Tibial artery (tissue), 4 donors: ENCODE results near the gene PAWR.

Experiments used
- DNase-seq, 2 donors: peaks; one replicate each; pipeline ENCODE4 v3.0.0-alpha.2; 2019
- H3K27ac ChIP-seq, 2 donors: fragments of 200-600 bp; sonication (generic) in 1 of 2; 1 replicate in 1 of 2; 2 replicates in 1 of 2; pipeline ENCODE4 v1.5.1; 2018 to 2019; ENCODE audit warnings: mild to moderate bottlenecking in 1 of 2
- H3K27me3 ChIP-seq, 2 donors: fragments of 200-600 bp; sonication (generic) in 1 of 2; one replicate each; pipeline versions ENCODE4 v1.5.1 to v1.6.0; 2016 to 2019
- H3K36me3 ChIP-seq, 3 donors: fragments of 200-600 bp; sonication (generic) in 2 of 3; one replicate each; pipeline ENCODE4 v1.5.1; 2016 to 2019; ENCODE audit warnings: mild to moderate bottlenecking in 2 of 3
- H3K4me1 ChIP-seq, 4 donors: fragments of 200-600 bp; sonication (generic) in 2 of 4; 1 replicate in 3 of 4; 2 replicates in 1 of 4; pipeline ENCODE4 v1.5.1; 2016 to 2019
- H3K4me3 ChIP-seq, 2 donors: fragments of 200-600 bp; sonication (generic) in 1 of 2; 1 replicate in 1 of 2; 2 replicates in 1 of 2; pipeline ENCODE4 v1.5.1; 2018 to 2019; ENCODE audit warnings: mild to moderate bottlenecking in 2 of 2
- H3K9me3 ChIP-seq, 3 donors: fragments of 200-600 bp; sonication (generic) in 1 of 3; one replicate each; pipeline ENCODE4 v1.5.1; 2016 to 2019
- intact Hi-C: fragments of 100-400 bp; cut with DNase I; formaldehyde crosslinking; loops from one replicate; pipeline ENCODE4 v1.15.0; 2023; ENCODE audit warnings: low total_unique reads
- TF ChIP-seq, protein P1 (sequence below), 2 experiments: fragments of 200-600 bp in 1 of 2; fragments of 450-650 bp in 1 of 2; IDR thresholded peaks; one replicate each; pipeline ENCODE4 v1.5.1; 2017 to 2019; ENCODE audit warnings: antibody characterized with exemption in 2 of 2, mild to moderate bottlenecking in 1 of 2, moderate library complexity in 1 of 2

The PAWR gene

DNA sequence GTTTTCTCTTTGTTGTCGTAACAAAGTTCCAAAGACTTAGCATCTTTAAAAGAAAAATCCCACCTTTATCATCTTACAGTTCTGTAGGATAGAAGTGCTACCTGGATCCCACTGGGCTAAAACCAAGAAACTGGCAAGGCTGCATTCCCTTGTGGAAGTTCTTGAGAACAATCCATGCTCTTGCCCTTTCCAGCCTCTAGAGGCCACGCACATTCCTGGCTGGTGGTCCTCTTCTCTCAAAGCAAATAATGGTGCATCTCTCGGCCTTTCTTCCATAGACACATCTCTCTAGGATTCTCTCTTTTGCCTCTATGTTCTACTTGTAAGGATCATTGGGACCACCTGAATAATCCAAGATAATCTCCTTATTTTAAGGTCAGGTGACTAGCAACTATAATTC lies 8.2 kb upstream of the PAWR start:
- Histone ChIP-seq H3K4me3 (no peak overlapping the region), H3K36me3 (no peaks in the 10 kb centered on the region), H3K4me1 (no peaks in the 10 kb centered on the region), H3K9me3 (no peaks in the 10 kb centered on the region), H3K27ac (no peak overlapping the region), H3K27me3 (no peaks in the 10 kb centered on the region)
- intact Hi-C loops, result no loop called here
- TF ChIP-seq, protein P1, sequence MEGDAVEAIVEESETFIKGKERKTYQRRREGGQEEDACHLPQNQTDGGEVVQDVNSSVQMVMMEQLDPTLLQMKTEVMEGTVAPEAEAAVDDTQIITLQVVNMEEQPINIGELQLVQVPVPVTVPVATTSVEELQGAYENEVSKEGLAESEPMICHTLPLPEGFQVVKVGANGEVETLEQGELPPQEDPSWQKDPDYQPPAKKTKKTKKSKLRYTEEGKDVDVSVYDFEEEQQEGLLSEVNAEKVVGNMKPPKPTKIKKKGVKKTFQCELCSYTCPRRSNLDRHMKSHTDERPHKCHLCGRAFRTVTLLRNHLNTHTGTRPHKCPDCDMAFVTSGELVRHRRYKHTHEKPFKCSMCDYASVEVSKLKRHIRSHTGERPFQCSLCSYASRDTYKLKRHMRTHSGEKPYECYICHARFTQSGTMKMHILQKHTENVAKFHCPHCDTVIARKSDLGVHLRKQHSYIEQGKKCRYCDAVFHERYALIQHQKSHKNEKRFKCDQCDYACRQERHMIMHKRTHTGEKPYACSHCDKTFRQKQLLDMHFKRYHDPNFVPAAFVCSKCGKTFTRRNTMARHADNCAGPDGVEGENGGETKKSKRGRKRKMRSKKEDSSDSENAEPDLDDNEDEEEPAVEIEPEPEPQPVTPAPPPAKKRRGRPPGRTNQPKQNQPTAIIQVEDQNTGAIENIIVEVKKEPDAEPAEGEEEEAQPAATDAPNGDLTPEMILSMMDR (IDR thresholded peaks at IDR 0.05), result no peak
- DNase-seq, result no peak

DNA sequence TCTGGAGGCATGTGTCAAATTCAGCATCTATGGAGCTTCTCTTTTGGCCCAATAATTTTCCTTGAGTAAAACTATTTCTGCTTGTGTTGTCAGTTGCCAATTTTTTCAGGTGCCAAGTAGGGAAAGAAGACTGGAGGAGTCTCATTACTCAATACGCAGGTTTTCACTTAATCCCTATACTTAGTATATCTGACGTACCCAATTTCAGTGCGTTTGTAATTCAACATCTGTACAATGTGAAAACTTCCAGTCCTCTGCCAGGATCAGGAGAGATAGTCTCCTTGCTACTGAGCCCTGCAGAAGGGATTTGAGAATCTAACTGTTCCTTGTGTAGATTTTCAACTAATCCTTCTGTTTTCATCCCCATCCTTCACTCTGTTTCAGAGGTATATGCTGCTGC lies 5.7 kb upstream of the PAWR start:
- TF ChIP-seq, protein P1 (IDR thresholded peaks at IDR 0.05), result no peak
- H3K4me3 ChIP-seq, result no peak overlapping the region
- H3K27me3 ChIP-seq, result no peaks in the 10 kb centered on the region
- no peaks in the 10 kb centered on the region for H3K36me3 ChIP-seq
- intact Hi-C loops, result no loop called here
- peaks cover 0 to 14% (median 0%) of the 10 kb centered on the region in 4 donors for H3K4me1 ChIP-seq
- H3K27ac ChIP-seq, result no peak overlapping the region
- no peaks in the 10 kb centered on the region for H3K9me3 ChIP-seq
- DNase-seq, result no peak

DNA sequence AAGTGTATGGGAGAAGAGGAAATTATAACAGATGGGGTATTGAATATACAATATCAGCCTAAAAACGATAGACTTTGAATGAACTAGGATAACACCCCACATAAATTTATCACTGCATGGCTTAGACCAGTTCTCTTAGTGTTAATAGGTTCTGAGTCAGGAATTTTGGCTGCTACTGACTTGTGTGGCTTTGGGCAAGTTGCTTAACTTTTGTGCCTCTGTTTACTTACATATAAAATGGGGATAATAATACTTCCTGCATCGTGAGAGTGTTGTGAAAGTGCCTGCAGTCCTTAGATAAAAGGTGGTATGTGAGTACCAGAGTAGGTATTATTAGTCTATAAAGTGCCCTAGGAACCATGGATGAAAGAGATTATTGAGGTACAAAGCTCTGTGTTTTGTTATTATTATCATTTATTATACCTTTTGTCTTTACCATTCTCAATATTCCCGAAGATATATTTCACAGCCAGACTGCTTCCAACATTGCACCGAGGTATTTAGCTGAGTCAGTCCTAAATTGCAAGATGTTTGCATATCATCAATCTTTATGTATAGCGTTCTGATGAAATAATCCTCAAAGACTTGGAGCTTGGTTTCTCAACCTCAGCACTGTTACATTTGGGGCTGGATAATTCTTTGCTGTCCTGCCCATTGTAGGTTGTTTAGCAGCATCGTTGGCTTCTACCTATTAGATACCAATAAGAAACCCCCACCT lies 2.3 kb upstream of the PAWR start:
- intact Hi-C loops, result loop anchor here (5.0 kb wide), 2 partner anchors 141 to 494 kb away; no protein-coding TSS in a partner anchor

DNA sequence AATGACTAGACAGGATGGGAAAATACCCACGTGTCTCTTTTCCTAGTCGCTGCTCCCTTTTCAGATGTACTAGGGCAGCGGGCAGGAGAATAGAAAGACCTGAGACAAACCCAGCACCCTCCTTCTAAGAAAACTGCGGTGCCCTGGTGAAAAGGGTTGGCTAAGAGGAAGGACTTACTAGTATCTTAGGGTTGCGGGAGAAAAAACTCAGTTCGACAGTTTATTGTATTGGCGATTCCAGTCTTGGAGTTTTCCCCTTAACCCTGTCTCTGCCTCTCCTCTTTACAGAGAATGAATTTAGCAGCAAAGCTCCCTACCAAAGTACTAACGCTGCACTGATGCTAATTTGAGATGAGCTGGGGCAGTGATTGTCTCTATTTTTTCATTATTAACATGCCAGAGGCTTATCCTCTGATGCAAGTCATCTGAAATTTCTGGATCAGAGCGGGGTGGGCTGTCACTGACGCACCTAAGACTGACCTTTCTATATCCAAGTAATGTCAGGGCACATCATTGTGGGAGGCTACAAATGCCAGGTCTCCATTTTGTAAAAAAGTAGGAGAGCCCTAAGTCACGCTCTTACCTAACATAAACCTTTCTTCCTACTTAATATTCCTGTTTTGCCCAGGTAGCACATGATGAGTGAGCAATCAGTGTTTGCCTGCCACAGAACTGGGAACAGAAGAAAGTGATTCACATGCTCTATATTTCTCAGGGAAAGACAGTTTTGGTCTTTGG lies 916 bp upstream of the PAWR start:
- H3K27me3 ChIP-seq, result no peaks in the 10 kb centered on the region
- H3K27ac ChIP-seq, result peak overlapping the region; percentile 98
- peak overlapping the region; percentile 93 to 97 for H3K4me3 ChIP-seq
- intact Hi-C loops, result loop anchor here (5.0 kb wide), 2 partner anchors 139 to 496 kb away; no protein-coding TSS in a partner anchor
- peaks cover 0 to 19% (median under 1%) of the 10 kb centered on the region in 4 donors for H3K4me1 ChIP-seq
- TF ChIP-seq, protein P1 (IDR thresholded peaks at IDR 0.05), result no peak
- DNase-seq, result no peak
- no peaks in the 10 kb centered on the region for H3K9me3 ChIP-seq
- H3K36me3 ChIP-seq, result no peaks in the 10 kb centered on the region

More for the DNA sequence above, 2.3 kb upstream of the PAWR start:
- Histone ChIP-seq H3K9me3 (no peaks in the 10 kb centered on the region), H3K4me1 (peaks cover 0 to 14% (median 0%) of the 10 kb centered on the region in 4 donors), H3K4me3 (peak overlapping the region; percentile 93 to 97), H3K36me3 (no peaks in the 10 kb centered on the region), H3K27me3 (no peaks in the 10 kb centered on the region), H3K27ac (peak overlapping the region; percentile 98)
- TF ChIP-seq, protein P1 (IDR thresholded peaks at IDR 0.05), result no peak
- no peak for DNase-seq

DNA sequence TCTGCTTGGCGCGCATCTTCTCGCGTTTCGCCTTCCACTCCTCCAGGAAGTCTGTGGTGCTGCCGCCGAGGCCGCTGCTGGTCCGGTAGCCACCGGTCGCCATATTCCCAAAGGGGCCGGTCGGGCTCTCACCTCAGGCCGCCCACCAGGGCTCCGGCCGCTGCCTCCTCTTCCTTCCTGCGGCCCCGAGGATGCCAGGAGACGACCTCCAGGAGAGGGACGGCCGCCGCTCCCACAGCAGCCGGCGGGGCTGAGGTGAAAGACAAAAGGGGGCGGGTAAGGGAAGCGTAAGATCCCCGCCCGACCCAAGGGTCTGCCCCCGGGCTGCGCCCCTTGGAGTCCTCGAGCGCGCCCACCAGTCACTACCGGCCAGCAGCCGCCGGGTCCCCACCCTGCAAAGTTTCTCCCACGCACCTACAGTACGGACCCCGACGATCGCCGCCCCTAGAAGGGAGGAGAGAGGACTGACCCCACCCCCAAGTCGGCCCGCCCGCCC lies 574 bp downstream of the PAWR start:
- H3K36me3 ChIP-seq, result no peaks in the 10 kb centered on the region
- intact Hi-C loops, result loop anchor here (5.0 kb wide), 2 partner anchors 138 to 497 kb away; no protein-coding TSS in a partner anchor
- H3K4me3 ChIP-seq, result peak overlapping the region; percentile 93 to 97
- H3K4me1 ChIP-seq, result peaks cover 0 to 34% (median 10%) of the 10 kb centered on the region in 4 donors
- H3K27ac ChIP-seq, result peak overlapping the region; percentile 98
- peak; percentile 31 to 70 for DNase-seq
- TF ChIP-seq, protein P1 (IDR thresholded peaks at IDR 0.05), result no peak
- no peaks in the 10 kb centered on the region for H3K27me3 ChIP-seq
- no peaks in the 10 kb centered on the region for H3K9me3 ChIP-seq
